Measurements from ENCODE around the gene PCMT1. TPM values are rescaled to one million over a fixed set of nuclear protein-coding genes. Genes with fewer than 3 reads are reported as not detected.

The PCMT1 gene
- total RNA-seq, 1 experiment from 2014 or later = 115 TPM

DNA sequence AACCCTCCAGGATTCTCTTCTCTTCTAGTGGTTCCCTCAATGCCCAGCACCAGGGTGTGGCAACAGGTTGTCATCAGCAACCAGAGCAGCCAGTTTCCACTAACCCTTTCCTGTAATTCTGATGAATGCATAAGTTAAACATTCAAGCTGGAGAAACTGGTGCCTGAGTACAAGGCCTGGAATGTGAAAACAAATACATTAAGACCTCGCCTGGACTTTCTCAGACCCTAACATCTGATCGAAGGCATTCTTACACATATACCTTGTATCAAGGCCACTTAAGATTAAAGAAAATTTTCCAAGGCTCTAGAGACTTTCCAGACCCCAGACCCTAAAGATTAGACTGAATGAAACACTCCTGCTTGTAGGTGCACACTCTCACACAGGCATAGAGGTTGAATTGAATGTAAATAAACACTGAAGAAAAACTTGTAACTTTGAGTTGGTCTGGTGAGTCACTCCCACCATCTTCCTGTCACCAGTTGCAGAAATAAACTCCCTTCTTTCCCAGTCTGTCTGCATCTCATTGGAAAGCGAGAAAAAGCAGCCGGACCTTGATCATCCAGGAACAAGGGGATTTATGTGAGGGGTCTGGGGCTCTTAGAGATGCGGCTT lies 105.6 kb downstream of the PCMT1 start:
- TF ChIP-seq CTCF (conservative IDR thresholded peaks at IDR 0.05; ENCODE audit: low read depth, low read length) (no peak), EZH2 (IDR thresholded peaks at IDR 0.05; ENCODE audit: borderline replicate concordance, low read depth, low read length, poor library complexity, severe bottlenecking) (no peak)
- Histone ChIP-seq H3K4me1 (ENCODE audit: insufficient read depth, low read length, poor library complexity, severe bottlenecking) (peaks cover 61% of the 10 kb centered on the region), H3K4me3 (ENCODE audit: low read depth, low read length, poor library complexity, severe bottlenecking) (no peak overlapping the region), H3K27me3 (replicated peaks; ENCODE audit: insufficient read depth, low read depth, low read length, poor library complexity) (no peaks in the 10 kb centered on the region), H3K9me3 (ENCODE audit: low read depth, low read length, poor library complexity, severe bottlenecking) (no peaks in the 10 kb centered on the region), H3K27ac (ENCODE audit: low read depth, low read length, poor library complexity, severe bottlenecking) (no peak overlapping the region), H3K36me3 (ENCODE audit: insufficient read depth, low read length, poor library complexity, severe bottlenecking) (peaks cover 5% of the 10 kb centered on the region)
- no peak for DNase-seq (ENCODE audit: low spot score)
- intact Hi-C loops (cut with micrococcal nuclease; ENCODE audit: unreplicated experiment) = no loop called here
- ChIA-PET POLR2A (ENCODE audit: low non-redundant PET) (no interaction called here), CTCF (no interaction called here)
- no TSS peak for BruUV-seq (replicated peaks)

GRCh38 chr6:149855741-149856140 lies 106.2 kb downstream of the PCMT1 start:
- CTCF ChIA-PET = no interaction called here
- intact Hi-C loops (cut with micrococcal nuclease; ENCODE audit: unreplicated experiment) = no loop called here
- DNase-seq (ENCODE audit: low spot score) = no peak
- Histone ChIP-seq H3K4me1 (ENCODE audit: insufficient read depth, low read length, poor library complexity, severe bottlenecking) (peaks cover 57% of the 10 kb centered on the region), H3K27me3 (replicated peaks; ENCODE audit: insufficient read depth, low read depth, low read length, poor library complexity) (no peaks in the 10 kb centered on the region), H3K9me3 (ENCODE audit: low read depth, low read length, poor library complexity, severe bottlenecking) (no peaks in the 10 kb centered on the region), H3K27ac (ENCODE audit: low read depth, low read length, poor library complexity, severe bottlenecking) (no peak overlapping the region), H3K36me3 (ENCODE audit: insufficient read depth, low read length, poor library complexity, severe bottlenecking) (peaks cover 5% of the 10 kb centered on the region), H3K4me3 (ENCODE audit: low read depth, low read length, poor library complexity, severe bottlenecking) (no peak overlapping the region)
- POLR2A ChIA-PET (ENCODE audit: low non-redundant PET) = no interaction called here
- BruUV-seq (replicated peaks) = no TSS peak
- TF ChIP-seq CTCF (conservative IDR thresholded peaks at IDR 0.05; ENCODE audit: low read depth, low read length) (no peak), EZH2 (IDR thresholded peaks at IDR 0.05; ENCODE audit: borderline replicate concordance, low read depth, low read length, poor library complexity, severe bottlenecking) (no peak)

DNA sequence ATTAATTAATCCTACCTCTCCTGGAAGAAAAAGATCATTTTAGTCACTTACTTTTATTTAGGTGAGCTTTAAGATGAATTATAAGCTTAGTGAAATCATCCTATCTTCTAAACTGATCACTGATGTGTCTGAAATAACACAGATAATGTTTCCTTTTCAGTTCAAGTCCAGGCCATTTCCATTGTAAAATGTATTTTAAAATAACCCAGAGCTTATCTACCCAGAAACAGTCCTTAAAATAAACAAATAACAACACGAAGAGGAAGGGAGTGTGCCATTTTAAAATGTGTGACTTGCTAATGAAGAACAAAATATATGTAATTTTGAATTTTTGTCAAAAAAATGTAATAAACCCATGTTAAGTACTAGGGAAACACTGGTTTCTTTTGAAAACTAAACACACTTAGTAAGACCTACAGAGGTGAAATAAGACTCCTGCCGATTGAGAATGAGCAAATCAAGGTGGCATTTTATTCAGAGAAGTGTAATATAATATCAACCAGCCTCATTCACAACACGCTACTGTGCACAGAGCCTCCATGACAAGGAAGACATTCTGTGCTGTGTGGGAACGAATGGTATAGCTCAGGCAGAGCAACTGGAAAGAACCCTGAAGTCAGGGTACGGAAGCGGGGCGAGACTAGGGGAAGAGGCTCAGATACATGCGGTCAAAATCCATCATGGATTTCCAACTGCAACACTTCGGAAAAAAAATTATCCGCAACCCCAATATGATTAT lies 106.9 kb downstream of the PCMT1 start:
- Histone ChIP-seq H3K36me3 (ENCODE audit: insufficient read depth, low read length, poor library complexity, severe bottlenecking) (peaks cover 1% of the 10 kb centered on the region), H3K4me3 (ENCODE audit: low read depth, low read length, poor library complexity, severe bottlenecking) (no peak overlapping the region), H3K9me3 (ENCODE audit: low read depth, low read length, poor library complexity, severe bottlenecking) (no peaks in the 10 kb centered on the region), H3K4me1 (ENCODE audit: insufficient read depth, low read length, poor library complexity, severe bottlenecking) (peaks cover 51% of the 10 kb centered on the region), H3K27ac (ENCODE audit: low read depth, low read length, poor library complexity, severe bottlenecking) (no peak overlapping the region), H3K27me3 (replicated peaks; ENCODE audit: insufficient read depth, low read depth, low read length, poor library complexity) (no peaks in the 10 kb centered on the region)
- TF ChIP-seq CTCF (conservative IDR thresholded peaks at IDR 0.05; ENCODE audit: low read depth, low read length) (no peak), EZH2 (IDR thresholded peaks at IDR 0.05; ENCODE audit: borderline replicate concordance, low read depth, low read length, poor library complexity, severe bottlenecking) (no peak)
- ChIA-PET CTCF (no interaction called here), POLR2A (ENCODE audit: low non-redundant PET) (no interaction called here)
- BruUV-seq (replicated peaks) = no TSS peak
- no peak for DNase-seq (ENCODE audit: low spot score)
- intact Hi-C loops (cut with micrococcal nuclease; ENCODE audit: unreplicated experiment) = no loop called here

All from A673 (cell line).